GM21528 (cell line): ENCODE data around the gene CCDC191.
A peak's percentile ranks its signal among the peaks of the same experiment; 100 is the strongest.

Experiments used
- ATAC-seq: cut with Tn5 transposase; IDR thresholded peaks from one replicate; pipeline ENCODE4 v1.9.1; 2021; ENCODE audit warnings: mild to moderate bottlenecking, moderate library complexity; ENCODE audit not compliant: unreplicated experiment, low FRiP score

The CCDC191 gene

DNA sequence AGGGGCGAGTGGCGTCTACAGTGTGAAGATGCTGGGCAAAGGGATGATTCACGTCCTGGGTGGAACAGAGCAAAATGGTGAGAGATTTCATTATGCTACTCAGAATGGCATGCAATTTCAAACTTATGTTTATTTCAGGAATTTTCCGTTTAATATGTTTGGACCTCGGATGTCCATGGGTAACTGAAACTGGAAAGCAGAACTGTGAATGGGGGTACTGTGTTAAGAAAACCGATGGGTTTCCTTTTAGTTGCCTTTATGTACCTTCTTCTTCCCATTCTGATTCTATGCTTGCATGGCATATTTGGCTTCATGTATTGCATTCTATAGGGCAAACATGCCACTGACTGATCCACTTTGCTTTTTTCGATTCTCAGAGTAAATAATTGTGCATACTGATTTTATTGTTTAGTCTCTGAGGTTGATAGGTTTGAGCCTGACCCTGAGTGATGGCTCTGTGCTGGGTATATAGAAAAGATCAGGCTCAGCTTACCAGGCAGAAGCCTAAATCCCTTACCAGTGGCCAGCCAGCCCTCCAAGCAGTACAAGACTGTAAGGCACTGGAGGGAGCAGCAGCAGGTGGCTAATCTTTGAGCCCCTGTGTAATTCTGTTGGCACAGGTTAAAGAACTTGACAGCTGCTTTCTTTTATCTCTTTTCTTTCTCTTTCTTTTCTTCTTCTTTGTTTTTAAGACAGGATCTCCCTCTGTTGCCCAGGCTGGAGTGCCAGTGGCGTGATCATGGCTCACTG is 4.8 kb upstream of the CCDC191 start:
- no peak for ATAC-seq

GRCh38 chr3:114058646-114059045 is 2.3 kb upstream of the CCDC191 start:
- ATAC-seq = no peak

GRCh38 chr3:114057011-114057347 is 653 bp upstream of the CCDC191 start:
- peak; percentile 8 for ATAC-seq

- ATAC-seq = no peak
These were observed 4.1 kb downstream of the CCDC191 start for GRCh38 chr3:114052216-114052615.

GRCh38 chr3:114043205-114043604 is 13.1 kb downstream of the CCDC191 start:
- no peak for ATAC-seq

DNA sequence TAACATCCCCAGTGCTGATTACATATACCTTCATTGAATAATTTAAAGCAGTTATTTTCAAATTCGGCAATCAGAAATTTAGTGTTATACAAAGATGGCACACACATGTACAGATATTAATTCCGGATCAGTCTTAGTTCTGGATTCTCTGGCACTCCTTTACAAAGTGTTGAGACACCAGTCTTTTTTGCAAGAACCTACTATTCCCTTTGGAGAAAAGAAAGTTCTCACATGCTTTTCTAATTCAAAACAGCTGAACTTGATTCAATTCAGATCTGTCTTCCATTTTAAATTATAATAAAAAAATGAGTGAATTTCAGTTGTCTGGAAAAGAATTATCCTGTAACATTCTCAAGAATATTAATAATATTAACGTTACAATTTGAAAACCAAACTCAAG is 20.4 kb downstream of the CCDC191 start:
- ATAC-seq = no peak

- no peak for ATAC-seq
These were observed 21.4 kb downstream of the CCDC191 start for GRCh38 chr3:114034787-114035545.

DNA sequence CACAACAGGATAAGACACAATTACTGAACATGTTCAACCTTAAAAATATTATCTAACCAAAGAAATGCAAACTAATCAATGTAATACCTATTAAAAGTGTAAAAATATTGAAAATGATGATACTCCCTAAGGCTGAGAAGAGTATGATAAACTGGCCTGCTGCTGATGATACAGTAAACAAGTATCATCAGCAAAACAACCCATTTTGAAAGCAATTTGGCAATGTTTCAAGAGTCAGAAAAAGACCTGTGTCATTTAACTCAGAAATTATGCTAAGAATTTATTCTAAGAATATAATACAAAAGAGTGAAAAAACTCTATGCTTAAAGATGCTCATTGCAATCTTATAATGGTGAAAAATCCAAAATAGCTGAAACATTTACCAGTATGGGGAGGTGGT is 22.1 kb downstream of the CCDC191 start:
- no peak for ATAC-seq

GRCh38 chr3:114033721-114034120 is 22.6 kb downstream of the CCDC191 start:
- no peak for ATAC-seq

- no peak for ATAC-seq
These were observed 30.0 kb downstream of the CCDC191 start for GRCh38 chr3:114026331-114026730.

DNA sequence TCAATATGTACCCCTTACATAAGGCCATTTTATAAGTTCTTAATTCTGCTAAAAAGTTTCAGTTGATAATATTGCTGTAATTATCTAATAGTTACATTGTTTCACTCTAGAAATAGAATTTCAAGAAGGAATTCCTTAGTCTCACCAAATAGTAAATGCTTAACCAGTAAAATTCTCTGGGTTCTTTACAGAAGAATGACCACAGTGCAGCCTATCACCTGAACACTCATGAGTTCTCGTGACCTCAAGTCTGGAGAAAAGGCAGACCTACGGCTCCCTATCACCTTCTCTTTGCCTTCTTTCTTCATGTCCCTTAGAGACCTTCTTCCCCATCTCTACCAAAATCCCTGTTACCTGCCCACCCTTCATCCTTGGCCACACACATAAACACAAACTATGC is 30.9 kb downstream of the CCDC191 start:
- ATAC-seq = no peak

DNA sequence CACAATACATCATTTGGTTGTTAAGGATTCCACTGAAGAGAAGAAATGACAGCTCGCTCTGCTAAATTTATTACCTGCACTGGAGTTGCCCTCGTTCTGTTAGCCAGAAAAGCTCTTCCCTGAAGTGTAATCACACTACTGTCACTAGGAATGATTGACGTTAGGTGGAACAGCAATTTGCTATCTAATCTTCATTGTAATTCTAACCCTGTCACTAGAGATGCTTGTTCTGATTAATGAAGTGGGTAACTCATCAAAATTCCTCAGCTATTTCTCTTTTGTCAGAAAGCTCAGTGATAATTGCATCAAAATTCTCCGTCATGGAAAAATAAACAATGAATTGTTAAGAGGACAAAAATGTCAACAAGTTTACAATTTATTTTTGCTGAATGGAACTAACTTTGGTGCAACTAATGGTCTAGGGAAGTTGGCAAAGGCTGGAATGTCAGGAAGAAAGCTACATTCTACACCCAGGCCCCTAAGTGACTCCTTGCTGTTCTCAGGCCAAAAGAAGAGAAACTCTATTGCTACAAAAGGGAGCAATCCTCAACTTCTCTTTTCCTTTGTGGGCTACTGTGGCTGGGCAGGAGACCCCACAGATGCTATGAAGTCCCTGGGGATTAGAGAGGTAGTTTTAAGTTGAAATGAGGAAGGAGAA is 34.1 kb downstream of the CCDC191 start:
- no peak for ATAC-seq

- no peak for ATAC-seq
These were observed 35.4 kb downstream of the CCDC191 start for GRCh38 chr3:114020907-114021306.

GRCh38 chr3:114019486-114019885 is 36.8 kb downstream of the CCDC191 start:
- ATAC-seq = no peak

DNA sequence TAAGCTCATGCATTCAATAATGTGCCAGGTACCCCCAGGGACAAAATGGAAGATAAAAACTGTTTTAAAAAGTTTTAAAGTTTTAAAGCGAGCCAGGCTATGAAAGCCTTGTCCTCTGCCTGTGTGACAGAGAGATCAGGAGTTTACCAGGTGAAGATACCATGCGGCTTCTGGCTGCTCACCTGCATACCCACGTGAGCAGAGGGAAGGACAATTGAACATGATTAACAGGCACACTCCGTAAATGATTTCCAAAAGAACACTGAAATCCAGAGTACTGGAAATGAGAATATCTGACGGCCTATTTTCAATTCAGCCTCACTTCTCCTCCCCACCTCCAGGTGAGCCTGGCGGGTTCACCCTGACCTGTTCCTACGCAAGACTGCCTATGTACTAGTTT is 42.1 kb downstream of the CCDC191 start:
- no peak for ATAC-seq

- ATAC-seq = peak; percentile 61
These were observed 45.1 kb downstream of the CCDC191 start for GRCh38 chr3:114011059-114011797.

- peak; percentile 87 for ATAC-seq
These were observed 50.8 kb downstream of the CCDC191 start for GRCh38 chr3:114005481-114005880.

GRCh38 chr3:113985541-113985940 is 70.8 kb downstream of the CCDC191 start:
- no peak for ATAC-seq

GRCh38 chr3:113983544-113983943 is 72.8 kb downstream of the CCDC191 start:
- no peak for ATAC-seq

- no peak for ATAC-seq
These were observed 74.5 kb downstream of the CCDC191 start for GRCh38 chr3:113981803-113982202.

GRCh38 chr3:113979916-113980315 is 76.4 kb downstream of the CCDC191 start:
- no peak for ATAC-seq
